Panc1 (cell line): ENCODE results near the gene PARG. TPM values are rescaled to one million over a fixed set of nuclear protein-coding genes. Genes with fewer than 3 reads are reported as not detected.

Source experiments
- ATAC-seq: fragments of 200-7000 bp; cut with Tn5 transposase; 2 replicates; pipeline ENCODE4 v1.9.1; 2020; ENCODE audit warnings: mild to moderate bottlenecking, moderate library complexity
- BruUV-seq: library from RNA; stranded (reverse); fragments of 400-500 nt; replicated peaks from 2 replicates; lab custom pipeline; 2021; lab: Mats Ljungman, UMichigan
- CTCF ChIA-PET: fragments of 300-600 bp; sonication (Branson Sonifier 250); formaldehyde crosslinking; loops from one replicate; lab custom pipeline; 2022; ENCODE audit warnings: antibody characterized with exemption; lab: Charles Lee
- POLR2A ChIA-PET: fragments of 300-600 bp; sonication (Branson Sonifier 250); formaldehyde crosslinking; loops from one replicate; lab custom pipeline; 2022; ENCODE audit warnings: antibody characterized with exemption; lab: Charles Lee
- DNase-seq: peaks from one replicate; pipeline ENCODE4 v3.0.0-alpha.2; 2010; ENCODE audit warnings: low read depth, low spot score
- H3K27ac ChIP-seq: 2 replicates; pipeline ENCODE4 v1.5.1; 2011; ENCODE audit warnings: mild to moderate bottlenecking, low read length, inconsistent platforms
- H3K27me3 ChIP-seq: fragments of 200-500 bp; sonication (Bioruptor generic); 2 replicates; pipeline ENCODE4 v1.6.0; 2014; ENCODE audit warnings: low read length, inconsistent platforms; ENCODE audit not compliant: control insufficient read depth, insufficient read depth
- H3K36me3 ChIP-seq: fragments of 200-500 bp; sonication (Bioruptor generic); 2 replicates; pipeline ENCODE4 v1.5.1; 2014; ENCODE audit warnings: inconsistent platforms, mild to moderate bottlenecking, low read length, moderate library complexity; ENCODE audit not compliant: control insufficient read depth, insufficient read depth
- H3K4me1 ChIP-seq: 2 replicates; pipeline ENCODE4 v1.5.1; 2011; ENCODE audit warnings: inconsistent platforms, mild to moderate bottlenecking, low read length, moderate library complexity; ENCODE audit not compliant: control insufficient read depth, insufficient read depth
- H3K4me3 ChIP-seq, 2 experiments: 2 replicates each; pipeline ENCODE4 v1.5.1; 2011 to 2012; ENCODE audit warnings: low read depth in 2 of 2, low read length in 2 of 2, mild to moderate bottlenecking in 2 of 2, inconsistent platforms in 1 of 2, moderate library complexity in 1 of 2
- H3K9me3 ChIP-seq: fragments of 200-500 bp; sonication (Bioruptor generic); 2 replicates; pipeline ENCODE4 v1.5.1; 2014; ENCODE audit warnings: low read depth, mild to moderate bottlenecking, inconsistent platforms, low read length, moderate library complexity; ENCODE audit not compliant: control insufficient read depth, insufficient read depth
- CTCF ChIP-seq: fragments of 450-650 bp; IDR thresholded peaks from 2 replicates; pipeline ENCODE4 v1.5.1; 2017; ENCODE audit warnings: mild to moderate bottlenecking
- POLR2AphosphoS5 ChIP-seq: IDR thresholded peaks from 2 replicates; pipeline ENCODE4 v1.6.1; 2012; ENCODE audit warnings: mild to moderate bottlenecking, low read depth, low read length, moderate library complexity
- REST ChIP-seq, 2 experiments: IDR thresholded peaks; 2 replicates each; pipeline ENCODE4 v1.6.1; 2011 to 2012; ENCODE audit warnings: low read depth in 2 of 2, control low read depth in 1 of 2, low read length in 1 of 2, mild to moderate bottlenecking in 1 of 2, moderate library complexity in 1 of 2; ENCODE audit not compliant: insufficient read depth in 1 of 2
- SIN3A ChIP-seq: IDR thresholded peaks from 2 replicates; pipeline ENCODE4 v1.6.1; 2012; ENCODE audit warnings: low read depth, mild to moderate bottlenecking, low read length, moderate library complexity, borderline replicate concordance; ENCODE audit not compliant: insufficient read depth
- TCF7L2 ChIP-seq: IDR thresholded peaks from 2 replicates; pipeline ENCODE4 v1.6.1; 2011; ENCODE audit warnings: mild to moderate bottlenecking, low read depth, low read length, inconsistent platforms
- in situ Hi-C: cut with HindIII; loops from 2 replicates; pipeline ENCODE4 v1.10.0; 2016; ENCODE audit warnings: low sequenced_read_pairs, low pct_unique_long_range_greater_than_20kb
- intact Hi-C: fragments of 100-400 bp; cut with micrococcal nuclease; formaldehyde crosslinking; loops from one replicate; pipeline ENCODE4 v1.10.0; 2022; ENCODE audit not compliant: unreplicated experiment
- total RNA-seq: library from RNA; stranded (reverse); gene quantifications from one replicate; pipeline ENCODE4 v1.2.1, GENCODE V29; 2021; ENCODE audit not compliant: unreplicated experiment

PARG gene
- total RNA-seq, 1 experiment from 2014 or later, result 39.9 TPM

GRCh38 chr10:49831352-49832035 is 110.3 kb downstream of the PARG start:
- no peak for ATAC-seq
- H3K27me3 ChIP-seq, result no peaks in the 10 kb centered on the region
- H3K36me3 ChIP-seq, result 0 out of 2 replicates have a peak, but pooled peaks cover 4% of the 10 kb centered on the region
- intact Hi-C loops, result no loop called here
- TF ChIP-seq REST (IDR thresholded peaks at IDR 0.05; ENCODE audit: insufficient read depth in 1 of 2, low read depth in 2 of 2, low read length in 1 of 2) (no peak), TCF7L2 (no peak), POLR2AphosphoS5 (no peak), SIN3A (no peak), CTCF (no peak)
- no peaks in the 10 kb centered on the region for H3K9me3 ChIP-seq
- no peaks in the 10 kb centered on the region for H3K4me1 ChIP-seq
- no peak overlapping the region for H3K4me3 ChIP-seq
- no peak overlapping the region for H3K27ac ChIP-seq
- DNase-seq, result no peak
- CTCF ChIA-PET, result no interaction called here
- POLR2A ChIA-PET, result no interaction called here
- BruUV-seq, result no TSS peak
- in situ Hi-C loops, result no loop called here

GRCh38 chr10:49830846-49831245 is 111.0 kb downstream of the PARG start:
- no peak for DNase-seq
- Histone ChIP-seq H3K9me3 (no peaks in the 10 kb centered on the region), H3K36me3 (0 out of 2 replicates have a peak, but pooled peaks cover 4% of the 10 kb centered on the region), H3K27me3 (no peaks in the 10 kb centered on the region), H3K4me3 (no peak overlapping the region), H3K27ac (no peak overlapping the region), H3K4me1 (no peaks in the 10 kb centered on the region)
- in situ Hi-C loops (no loop called here), intact Hi-C loops (no loop called here)
- no TSS peak for BruUV-seq
- POLR2A ChIA-PET, result no interaction called here
- TF ChIP-seq POLR2AphosphoS5 (no peak), SIN3A (no peak), REST (IDR thresholded peaks at IDR 0.05; ENCODE audit: insufficient read depth in 1 of 2, low read depth in 2 of 2, low read length in 1 of 2) (no peak), TCF7L2 (no peak), CTCF (no peak)
- CTCF ChIA-PET, result no interaction called here
- no peak for ATAC-seq
